Measurements from ENCODE around the gene DARS2. TPM values are rescaled to one million over a fixed set of nuclear protein-coding genes. Genes with fewer than 3 reads are reported as not detected.
A peak's percentile ranks its signal among the peaks of the same experiment; 100 is the strongest.

DARS2 gene
- total RNA-seq, 1 experiment from 2014 or later, result 77.3 TPM

- H3K27me3 ChIP-seq (ENCODE audit: low read length), result no peaks in the 10 kb centered on the region
- DNase-seq, result peak; percentile 84
- H3K9me2 ChIP-seq (replicated peaks; ENCODE audit: low read length), result no peaks in the 10 kb centered on the region
- CTCF ChIA-PET, result no interaction called here
- H3K9ac ChIP-seq (ENCODE audit: low read length), result no peak overlapping the region
- intact Hi-C loops (cut with micrococcal nuclease), result no loop called here
- H3K79me2 ChIP-seq (ENCODE audit: low read length), result peaks cover 55% of the 10 kb centered on the region
- H3K4me2 ChIP-seq (ENCODE audit: low read length), result peak overlapping the region; percentile 89
- TF ChIP-seq EZH2phosphoT487 (IDR thresholded peaks at IDR 0.05; ENCODE audit: borderline replicate concordance, low read length), result no peak
- TF ChIP-seq CTCF (conservative IDR thresholded peaks at IDR 0.05; ENCODE audit: low read depth, low read length), result no peak
- TF ChIP-seq EZH2 (IDR thresholded peaks at IDR 0.05; ENCODE audit: low read length, unreplicated experiment), result no peak
- POLR2A ChIA-PET (ENCODE audit: unreplicated experiment), result no interaction called here
- no TSS peak for BruUV-seq (replicated peaks)
- H3K4me3 ChIP-seq (ENCODE audit: low read length), result peak overlapping the region; percentile 72; the same call in 1 of the 2 replicates
- peaks cover 14% of the 10 kb centered on the region for H3K36me3 ChIP-seq (ENCODE audit: low read depth, low read length)
- no peaks in the 10 kb centered on the region for H3F3A ChIP-seq (ENCODE audit: low read length, unreplicated experiment)
- no peak overlapping the region for H2AFZ ChIP-seq (ENCODE audit: low read length)
- peaks cover 36% of the 10 kb centered on the region for H3K4me1 ChIP-seq (ENCODE audit: insufficient read depth, low read length)
- 0 out of 2 replicates have a peak, but pooled peaks cover 4% of the 10 kb centered on the region for H4K20me1 ChIP-seq (ENCODE audit: low read length)
- no peaks in the 10 kb centered on the region for H3K9me3 ChIP-seq (ENCODE audit: low read length)
- ATAC-seq, result no peak
- H3K27ac ChIP-seq (ENCODE audit: low read length), result no peak overlapping the region
These were observed 3.1 kb downstream of the DARS2 start for GRCh38 chr1:173827611-173828010.

GRCh38 chr1:173832748-173833147, 8.3 kb downstream of the DARS2 start:
- DNase-seq (no peak), ATAC-seq (no peak)
- peaks cover 46% of the 10 kb centered on the region for H3K36me3 ChIP-seq (ENCODE audit: low read depth, low read length)
- no TSS peak for BruUV-seq (replicated peaks)
- no peaks in the 10 kb centered on the region for H3K9me3 ChIP-seq (ENCODE audit: low read length)
- no peak overlapping the region for H3K4me2 ChIP-seq (ENCODE audit: low read length)
- peaks cover 8% of the 10 kb centered on the region for H3K4me1 ChIP-seq (ENCODE audit: insufficient read depth, low read length)
- no peak overlapping the region for H2AFZ ChIP-seq (ENCODE audit: low read length)
- H3F3A ChIP-seq (ENCODE audit: low read length, unreplicated experiment), result no peaks in the 10 kb centered on the region
- peaks cover 10% of the 10 kb centered on the region; the same call in 1 of the 2 replicates for H3K79me2 ChIP-seq (ENCODE audit: low read length)
- no peak overlapping the region for H3K27ac ChIP-seq (ENCODE audit: low read length)
- no peaks in the 10 kb centered on the region for H3K27me3 ChIP-seq (ENCODE audit: low read length)
- no peak overlapping the region for H3K4me3 ChIP-seq (ENCODE audit: low read length)
- no peaks in the 10 kb centered on the region for H4K20me1 ChIP-seq (ENCODE audit: low read length)
- no peak for TF ChIP-seq CTCF (conservative IDR thresholded peaks at IDR 0.05; ENCODE audit: low read depth, low read length)
- no peak for TF ChIP-seq EZH2 (IDR thresholded peaks at IDR 0.05; ENCODE audit: low read length, unreplicated experiment)
- TF ChIP-seq EZH2phosphoT487 (IDR thresholded peaks at IDR 0.05; ENCODE audit: borderline replicate concordance, low read length), result no peak
- intact Hi-C loops (cut with micrococcal nuclease), result no loop called here
- no peak overlapping the region for H3K9ac ChIP-seq (ENCODE audit: low read length)
- POLR2A ChIA-PET (ENCODE audit: unreplicated experiment), result no interaction called here
- H3K9me2 ChIP-seq (replicated peaks; ENCODE audit: low read length), result no peaks in the 10 kb centered on the region
- CTCF ChIA-PET, result no interaction called here

GRCh38 chr1:173852105-173852504, 27.6 kb downstream of the DARS2 start:
- Histone ChIP-seq H3K4me2 (ENCODE audit: low read length) (no peak overlapping the region), H3K9ac (ENCODE audit: low read length) (no peak overlapping the region), H3K27ac (ENCODE audit: low read length) (no peak overlapping the region), H3K27me3 (ENCODE audit: low read length) (no peaks in the 10 kb centered on the region), H3K4me1 (ENCODE audit: insufficient read depth, low read length) (no peaks in the 10 kb centered on the region), H3K9me3 (ENCODE audit: low read length) (no peaks in the 10 kb centered on the region), H4K20me1 (ENCODE audit: low read length) (no peaks in the 10 kb centered on the region), H3K4me3 (ENCODE audit: low read length) (no peak overlapping the region), H3K9me2 (replicated peaks; ENCODE audit: low read length) (no peaks in the 10 kb centered on the region), H3K79me2 (ENCODE audit: low read length) (no peaks in the 10 kb centered on the region), H3K36me3 (ENCODE audit: low read depth, low read length) (peaks cover 19% of the 10 kb centered on the region), H3F3A (ENCODE audit: low read length, unreplicated experiment) (no peaks in the 10 kb centered on the region), H2AFZ (ENCODE audit: low read length) (no peak overlapping the region)
- CTCF ChIA-PET, result no interaction called here
- DNase-seq, result no peak
- ATAC-seq, result no peak
- TF ChIP-seq EZH2 (IDR thresholded peaks at IDR 0.05; ENCODE audit: low read length, unreplicated experiment) (no peak), EZH2phosphoT487 (IDR thresholded peaks at IDR 0.05; ENCODE audit: borderline replicate concordance, low read length) (no peak), CTCF (conservative IDR thresholded peaks at IDR 0.05; ENCODE audit: low read depth, low read length) (no peak)
- intact Hi-C loops (cut with micrococcal nuclease), result loop anchor here (10.0 kb wide), 1 partner anchor 223 kb away; no protein-coding TSS in a partner anchor
- no TSS peak for BruUV-seq (replicated peaks)
- POLR2A ChIA-PET (ENCODE audit: unreplicated experiment), result no interaction called here
